Activated T-helper 2 cell treated with anti-CD3 and anti-CD28 coated beads, Interferon-gamma antibody, Interleukin-2, Interleukin-4, amounts not matched to agents 10 μg/mL and 5 μg/mL and 100 μg/mL, durations not matched to agents 14 hours and 24 hours and 36 hours (primary cell): ENCODE measurements around the gene SMYD4. TPM values are rescaled to one million over a fixed set of nuclear protein-coding genes. Genes with fewer than 3 reads are reported as not detected.

ENCODE experiments used
- DNase-seq: peaks from one replicate; pipeline ENCODE4 v3.0.0; 2021; ENCODE audit warnings: low spot score
- H3K27ac Mint-ChIP-seq: one replicate; pipeline ENCODE4 v1.8.0; 2021; ENCODE audit warnings: mixed read lengths
- H3K27me3 Mint-ChIP-seq: one replicate; pipeline ENCODE4 v1.8.0; 2021; ENCODE audit warnings: low read depth, mixed read lengths
- H3K36me3 Mint-ChIP-seq: one replicate; pipeline ENCODE4 v1.8.0; 2021; ENCODE audit warnings: low read depth, mixed read lengths
- H3K4me1 Mint-ChIP-seq: one replicate; pipeline ENCODE4 v1.8.0; 2021; ENCODE audit warnings: low read depth, mixed read lengths
- H3K4me3 Mint-ChIP-seq: one replicate; pipeline ENCODE4 v1.8.0; 2021; ENCODE audit warnings: low read depth, mild to moderate bottlenecking, moderate library complexity, mixed read lengths
- H3K9me3 Mint-ChIP-seq: one replicate; pipeline ENCODE4 v1.8.0; 2021; ENCODE audit warnings: mixed read lengths
- intact Hi-C: fragments of 100-400 bp; cut with micrococcal nuclease; formaldehyde crosslinking; loops from one replicate; pipeline ENCODE4 v1.15.1; 2023
- total RNA-seq: library from RNA; stranded (reverse); gene quantifications from 2 replicates; pipeline ENCODE4 v1.2.3, GENCODE V29; 2022

Gene SMYD4
- total RNA-seq, 1 donor from 2014 or later, result 26.9 TPM

GRCh38 chr17:1789936-1790335 is 39.8 kb downstream of the SMYD4 start:
- Mint-ChIP-seq H3K4me3 (no peak overlapping the region), H3K27ac (no peak overlapping the region), H3K4me1 (no peaks in the 10 kb centered on the region), H3K9me3 (no peaks in the 10 kb centered on the region), H3K36me3 (peaks cover 37% of the 10 kb centered on the region), H3K27me3 (no peaks in the 10 kb centered on the region)
- intact Hi-C loops, result no loop called here
- DNase-seq, result no peak

GRCh38 chr17:1787301-1787902 is 42.3 kb downstream of the SMYD4 start:
- Mint-ChIP-seq H3K27ac (no peak overlapping the region), H3K4me1 (no peaks in the 10 kb centered on the region), H3K9me3 (no peaks in the 10 kb centered on the region), H3K27me3 (no peaks in the 10 kb centered on the region), H3K36me3 (peaks cover 50% of the 10 kb centered on the region), H3K4me3 (no peak overlapping the region)
- intact Hi-C loops, result no loop called here
- no peak for DNase-seq

GRCh38 chr17:1786708-1787107 is 43.0 kb downstream of the SMYD4 start:
- H3K27me3 Mint-ChIP-seq, result no peaks in the 10 kb centered on the region
- H3K27ac Mint-ChIP-seq, result no peak overlapping the region
- DNase-seq, result no peak
- peaks cover 57% of the 10 kb centered on the region for H3K36me3 Mint-ChIP-seq
- intact Hi-C loops, result no loop called here
- no peaks in the 10 kb centered on the region for H3K9me3 Mint-ChIP-seq
- H3K4me3 Mint-ChIP-seq, result no peak overlapping the region
- no peaks in the 10 kb centered on the region for H3K4me1 Mint-ChIP-seq

- no peak for DNase-seq
- intact Hi-C loops, result no loop called here
- Mint-ChIP-seq H3K36me3 (peaks cover 53% of the 10 kb centered on the region), H3K9me3 (no peaks in the 10 kb centered on the region), H3K27me3 (no peaks in the 10 kb centered on the region), H3K4me1 (no peaks in the 10 kb centered on the region), H3K4me3 (no peak overlapping the region), H3K27ac (no peak overlapping the region)
These were observed 43.8 kb downstream of the SMYD4 start for GRCh38 chr17:1785930-1786329.

DNA sequence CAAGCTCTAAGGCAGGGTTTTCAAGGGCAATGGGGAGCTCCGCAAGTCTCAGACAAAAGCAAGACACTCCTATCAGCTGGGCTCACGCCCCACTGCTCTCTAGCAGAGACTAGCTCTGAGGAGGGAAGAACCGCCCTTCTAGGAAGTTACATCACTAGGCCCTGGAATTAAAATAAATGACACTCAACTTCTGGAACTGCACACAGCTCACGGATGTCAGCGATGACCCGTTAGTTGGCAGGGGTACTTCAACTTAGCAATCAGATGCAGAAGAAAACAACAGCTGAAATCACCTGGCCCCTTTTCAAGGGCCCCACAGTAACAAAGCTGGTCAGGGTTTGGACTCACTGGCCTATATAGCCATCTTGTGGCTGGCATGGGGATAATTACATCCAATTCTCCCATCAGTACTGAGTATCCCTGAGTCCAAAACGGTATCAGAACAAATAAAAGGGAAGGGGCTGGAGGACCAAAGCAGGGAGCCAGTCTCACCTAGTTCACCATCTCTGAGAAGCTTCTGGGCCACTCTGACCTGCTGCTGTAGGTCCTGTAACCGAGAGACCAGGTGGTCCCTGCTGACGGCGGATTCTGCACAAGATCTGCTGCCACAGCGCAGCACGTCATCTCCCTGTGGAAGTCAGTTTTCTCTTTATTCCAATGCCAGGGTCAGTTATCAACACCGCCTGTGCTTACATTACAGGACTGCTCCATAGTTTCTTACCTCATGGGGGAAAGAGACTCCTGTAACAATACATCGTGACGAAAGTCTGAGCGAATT is 45.7 kb downstream of the SMYD4 start:
- peaks cover 60% of the 10 kb centered on the region for H3K36me3 Mint-ChIP-seq
- intact Hi-C loops, result no loop called here
- no peaks in the 10 kb centered on the region for H3K9me3 Mint-ChIP-seq
- H3K4me1 Mint-ChIP-seq, result no peaks in the 10 kb centered on the region
- H3K27me3 Mint-ChIP-seq, result no peaks in the 10 kb centered on the region
- no peak for DNase-seq
- no peak overlapping the region for H3K4me3 Mint-ChIP-seq
- H3K27ac Mint-ChIP-seq, result no peak overlapping the region

- Mint-ChIP-seq H3K4me3 (no peak overlapping the region), H3K27me3 (no peaks in the 10 kb centered on the region), H3K27ac (no peak overlapping the region), H3K9me3 (no peaks in the 10 kb centered on the region), H3K36me3 (peaks cover 60% of the 10 kb centered on the region), H3K4me1 (no peaks in the 10 kb centered on the region)
- intact Hi-C loops, result no loop called here
- no peak for DNase-seq
These were observed 46.4 kb downstream of the SMYD4 start for GRCh38 chr17:1783271-1783670.

DNA sequence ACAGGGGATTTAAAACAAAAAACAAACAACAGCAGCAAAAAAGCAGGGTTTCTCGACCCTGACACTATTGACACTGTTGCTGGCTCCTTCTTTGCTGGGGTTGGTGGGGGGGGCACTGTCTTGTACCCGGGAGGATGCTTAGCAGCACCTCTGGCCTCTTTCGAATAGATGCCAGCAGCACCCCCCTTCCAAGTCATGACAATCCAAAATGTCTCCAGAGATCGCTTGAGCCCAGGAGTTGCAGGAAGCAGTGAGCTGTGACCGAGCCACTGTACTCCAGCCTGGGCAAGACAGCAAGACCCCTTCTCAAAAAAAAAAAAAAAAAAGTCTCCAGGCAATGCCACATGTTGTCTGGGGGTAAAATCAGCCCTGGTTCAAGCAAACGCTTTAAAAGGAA is 47.5 kb downstream of the SMYD4 start:
- DNase-seq, result no peak
- Mint-ChIP-seq H3K4me3 (no peak overlapping the region), H3K36me3 (peaks cover 60% of the 10 kb centered on the region), H3K27ac (no peak overlapping the region), H3K9me3 (no peaks in the 10 kb centered on the region), H3K27me3 (no peaks in the 10 kb centered on the region), H3K4me1 (no peaks in the 10 kb centered on the region)
- intact Hi-C loops, result no loop called here

- H3K27me3 Mint-ChIP-seq, result no peaks in the 10 kb centered on the region
These were observed 50.1 kb downstream of the SMYD4 start for GRCh38 chr17:1779571-1780131.

GRCh38 chr17:1776857-1777256 is 52.8 kb downstream of the SMYD4 start:
- Mint-ChIP-seq H3K27me3 (no peaks in the 10 kb centered on the region), H3K4me3 (no peak overlapping the region), H3K36me3 (peaks cover 29% of the 10 kb centered on the region), H3K4me1 (no peaks in the 10 kb centered on the region), H3K9me3 (no peaks in the 10 kb centered on the region), H3K27ac (no peak overlapping the region)
- DNase-seq, result no peak
- intact Hi-C loops, result no loop called here

More at GRCh38 chr17:1779571-1780131, 50.1 kb downstream of the SMYD4 start:
- Mint-ChIP-seq H3K4me1 (no peaks in the 10 kb centered on the region), H3K27ac (no peak overlapping the region), H3K36me3 (peaks cover 53% of the 10 kb centered on the region), H3K4me3 (no peak overlapping the region), H3K9me3 (no peaks in the 10 kb centered on the region)
- DNase-seq, result no peak
- intact Hi-C loops, result no loop called here

DNA sequence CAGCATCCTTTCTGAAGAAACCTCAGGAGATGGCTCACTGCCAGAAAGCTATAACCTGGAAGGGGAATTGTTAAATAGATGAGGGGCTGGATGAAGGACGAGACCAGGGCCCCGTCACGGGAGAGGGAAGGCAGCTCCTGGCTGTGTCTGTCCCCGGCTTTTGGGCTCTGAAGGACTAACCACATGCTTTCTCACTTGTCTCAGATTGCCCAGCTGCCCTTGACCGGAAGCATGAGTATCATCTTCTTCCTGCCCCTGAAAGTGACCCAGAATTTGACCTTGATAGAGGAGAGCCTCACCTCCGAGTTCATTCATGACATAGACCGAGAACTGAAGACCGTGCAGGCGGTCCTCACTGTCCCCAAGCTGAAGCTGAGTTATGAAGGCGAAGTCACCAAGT is 53.4 kb downstream of the SMYD4 start:
- H3K27ac Mint-ChIP-seq, result no peak overlapping the region
- intact Hi-C loops, result no loop called here
- no peaks in the 10 kb centered on the region for H3K27me3 Mint-ChIP-seq
- no peak for DNase-seq
- H3K9me3 Mint-ChIP-seq, result no peaks in the 10 kb centered on the region
- H3K4me3 Mint-ChIP-seq, result no peak overlapping the region
- H3K4me1 Mint-ChIP-seq, result no peaks in the 10 kb centered on the region
- H3K36me3 Mint-ChIP-seq, result peaks cover 27% of the 10 kb centered on the region

- H3K27me3 Mint-ChIP-seq, result no peaks in the 10 kb centered on the region
- H3K9me3 Mint-ChIP-seq, result no peaks in the 10 kb centered on the region
- H3K36me3 Mint-ChIP-seq, result peaks cover 22% of the 10 kb centered on the region
- intact Hi-C loops, result no loop called here
- H3K4me3 Mint-ChIP-seq, result no peak overlapping the region
- DNase-seq, result no peak
- H3K27ac Mint-ChIP-seq, result no peak overlapping the region
- H3K4me1 Mint-ChIP-seq, result peaks cover under 1% of the 10 kb centered on the region
These were observed 55.1 kb downstream of the SMYD4 start for GRCh38 chr17:1774390-1775176.

GRCh38 chr17:1773696-1774181 is 56.0 kb downstream of the SMYD4 start:
- no peak overlapping the region for H3K27ac Mint-ChIP-seq

More at GRCh38 chr17:1773696-1774181, 56.0 kb downstream of the SMYD4 start:
- Mint-ChIP-seq H3K4me3 (no peak overlapping the region), H3K36me3 (peaks cover 19% of the 10 kb centered on the region), H3K27me3 (no peaks in the 10 kb centered on the region), H3K4me1 (peaks cover 2% of the 10 kb centered on the region), H3K9me3 (no peaks in the 10 kb centered on the region)
- intact Hi-C loops, result no loop called here
- no peak for DNase-seq
